Measurements from ENCODE around the gene EFCAB9.
"Not testable (repeated sequence)": the region's sequence is repeated elsewhere in the genome, so short reads cannot be mapped to it uniquely, and the experiment has no call there.

EFCAB9 gene

DNA sequence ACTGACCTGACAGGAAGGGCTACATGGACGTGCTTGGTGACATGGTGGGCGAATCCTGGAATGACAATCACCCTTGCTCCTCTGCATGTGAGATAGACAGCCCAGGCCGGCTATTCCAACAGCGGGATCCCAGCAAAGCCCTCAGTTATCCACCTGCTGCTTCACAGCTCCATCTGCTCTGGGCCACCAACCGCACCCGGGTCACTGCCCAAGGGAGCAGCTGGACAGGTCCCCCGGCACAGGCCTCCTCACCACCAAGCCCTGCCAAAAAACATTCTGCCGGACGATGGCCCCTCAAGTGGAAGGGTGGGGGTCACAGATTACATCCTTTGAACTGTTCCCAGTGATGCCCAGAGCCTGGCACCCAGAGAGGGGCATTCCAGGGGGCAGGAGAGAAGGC is 45.6 kb upstream of the EFCAB9 start:
- TF ChIP-seq, protein P1, sequence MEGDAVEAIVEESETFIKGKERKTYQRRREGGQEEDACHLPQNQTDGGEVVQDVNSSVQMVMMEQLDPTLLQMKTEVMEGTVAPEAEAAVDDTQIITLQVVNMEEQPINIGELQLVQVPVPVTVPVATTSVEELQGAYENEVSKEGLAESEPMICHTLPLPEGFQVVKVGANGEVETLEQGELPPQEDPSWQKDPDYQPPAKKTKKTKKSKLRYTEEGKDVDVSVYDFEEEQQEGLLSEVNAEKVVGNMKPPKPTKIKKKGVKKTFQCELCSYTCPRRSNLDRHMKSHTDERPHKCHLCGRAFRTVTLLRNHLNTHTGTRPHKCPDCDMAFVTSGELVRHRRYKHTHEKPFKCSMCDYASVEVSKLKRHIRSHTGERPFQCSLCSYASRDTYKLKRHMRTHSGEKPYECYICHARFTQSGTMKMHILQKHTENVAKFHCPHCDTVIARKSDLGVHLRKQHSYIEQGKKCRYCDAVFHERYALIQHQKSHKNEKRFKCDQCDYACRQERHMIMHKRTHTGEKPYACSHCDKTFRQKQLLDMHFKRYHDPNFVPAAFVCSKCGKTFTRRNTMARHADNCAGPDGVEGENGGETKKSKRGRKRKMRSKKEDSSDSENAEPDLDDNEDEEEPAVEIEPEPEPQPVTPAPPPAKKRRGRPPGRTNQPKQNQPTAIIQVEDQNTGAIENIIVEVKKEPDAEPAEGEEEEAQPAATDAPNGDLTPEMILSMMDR (IDR thresholded peaks at IDR 0.05; ENCODE audit: control insufficient read depth, insufficient read depth, low read depth, low read length, missing control alignments), result no peak
- H3K4me3 ChIP-seq (ENCODE audit: control insufficient read depth, low read depth, low read length), result no peak overlapping the region
- DNase-seq (ENCODE audit: low read depth), result no peak

DNA sequence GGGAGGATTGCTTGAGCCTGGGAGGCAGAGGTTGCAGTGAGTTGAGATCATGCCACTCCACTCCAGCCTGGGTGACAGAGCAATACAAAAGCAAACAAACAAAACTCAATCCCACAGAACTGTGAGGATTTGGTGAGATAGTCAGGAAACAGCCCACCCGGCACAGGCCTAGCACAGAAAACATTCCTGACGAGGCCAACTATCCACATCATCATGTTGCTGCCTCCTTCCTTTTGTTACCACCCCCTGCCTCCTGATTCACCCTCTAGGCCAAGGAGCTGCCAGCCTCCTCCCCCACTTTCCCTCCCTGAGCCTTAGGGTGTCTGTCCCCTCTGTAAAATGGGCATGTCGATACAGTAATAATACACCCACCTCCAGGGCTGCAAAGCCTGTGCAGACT is 44.9 kb upstream of the EFCAB9 start:
- TF ChIP-seq, protein P1 (IDR thresholded peaks at IDR 0.05; ENCODE audit: control insufficient read depth, insufficient read depth, low read depth, low read length, missing control alignments), result no peak
- DNase-seq (ENCODE audit: low read depth), result peak; percentile 14
- H3K4me3 ChIP-seq (ENCODE audit: control insufficient read depth, low read depth, low read length), result no peak overlapping the region

DNA sequence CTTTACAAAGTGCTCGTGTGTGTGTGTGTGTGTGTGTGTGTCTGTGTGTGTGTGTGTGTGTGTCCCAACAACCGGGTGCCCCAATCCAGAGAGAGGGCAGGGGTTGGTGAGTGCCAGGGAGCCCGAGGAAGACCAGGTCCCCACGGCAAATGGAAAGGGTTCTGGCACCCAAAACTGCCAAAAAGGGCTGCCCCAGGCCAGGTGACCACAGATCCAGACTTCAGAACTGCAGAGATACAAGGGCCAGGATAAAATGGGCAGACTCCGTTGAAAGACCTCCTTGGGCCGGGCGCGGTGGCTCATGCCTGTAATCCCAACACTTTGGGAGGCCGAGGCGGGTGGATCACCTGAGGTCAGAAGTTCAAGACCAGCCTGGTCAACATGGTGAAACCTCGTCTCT is 44.5 kb upstream of the EFCAB9 start:
- not testable (repeated sequence) for H3K4me3 ChIP-seq (ENCODE audit: control insufficient read depth, low read depth, low read length); DNase-seq (ENCODE audit: low read depth)

DNA sequence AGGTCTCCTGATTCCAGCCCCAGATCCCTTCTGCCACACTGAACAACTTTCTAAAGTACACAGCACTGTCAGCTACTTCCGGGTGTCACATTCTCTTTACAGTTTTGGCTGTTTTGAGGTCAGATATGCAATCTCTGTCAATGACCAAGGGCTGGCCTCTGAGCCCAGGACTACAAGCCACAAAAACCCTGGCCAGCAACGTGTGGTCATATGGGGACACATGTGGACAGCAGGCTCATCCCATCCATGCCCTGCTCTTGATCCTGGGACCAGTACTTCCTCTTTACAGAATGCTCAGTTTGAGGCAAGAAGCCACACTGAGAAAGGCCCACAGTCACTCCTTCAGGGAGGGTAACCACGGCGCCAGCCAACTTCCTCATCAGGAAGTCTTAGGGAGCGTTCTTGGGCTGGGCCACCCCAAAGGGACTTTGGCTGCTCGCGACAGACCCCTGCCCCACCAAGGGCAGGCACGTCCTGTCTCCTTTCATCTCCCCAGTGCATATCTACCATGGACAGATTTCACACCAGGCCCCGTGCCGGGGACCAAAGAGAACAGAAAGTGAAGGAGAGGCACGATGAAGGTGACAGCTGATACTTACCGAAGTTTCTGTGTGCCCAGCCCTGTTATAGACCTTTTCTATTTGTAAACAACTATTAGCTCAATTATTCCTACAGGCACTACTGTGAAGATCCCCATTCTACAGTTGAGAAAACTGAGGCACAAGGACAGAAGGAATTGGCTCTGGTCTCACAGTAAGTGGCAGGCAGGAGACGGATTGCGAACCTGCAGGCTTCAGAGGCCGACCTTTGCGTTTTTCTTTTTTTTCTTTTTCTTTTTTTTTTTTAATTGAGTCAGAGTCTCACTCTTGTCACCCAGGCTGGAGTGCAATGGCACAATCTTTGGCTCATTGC is 43.2 kb upstream of the EFCAB9 start:
- TF ChIP-seq, protein P1 (IDR thresholded peaks at IDR 0.05; ENCODE audit: control insufficient read depth, insufficient read depth, low read depth, low read length, missing control alignments), result no peak
- H3K4me3 ChIP-seq (ENCODE audit: control insufficient read depth, low read depth, low read length), result no peak overlapping the region
- no peak for DNase-seq (ENCODE audit: low read depth)

DNA sequence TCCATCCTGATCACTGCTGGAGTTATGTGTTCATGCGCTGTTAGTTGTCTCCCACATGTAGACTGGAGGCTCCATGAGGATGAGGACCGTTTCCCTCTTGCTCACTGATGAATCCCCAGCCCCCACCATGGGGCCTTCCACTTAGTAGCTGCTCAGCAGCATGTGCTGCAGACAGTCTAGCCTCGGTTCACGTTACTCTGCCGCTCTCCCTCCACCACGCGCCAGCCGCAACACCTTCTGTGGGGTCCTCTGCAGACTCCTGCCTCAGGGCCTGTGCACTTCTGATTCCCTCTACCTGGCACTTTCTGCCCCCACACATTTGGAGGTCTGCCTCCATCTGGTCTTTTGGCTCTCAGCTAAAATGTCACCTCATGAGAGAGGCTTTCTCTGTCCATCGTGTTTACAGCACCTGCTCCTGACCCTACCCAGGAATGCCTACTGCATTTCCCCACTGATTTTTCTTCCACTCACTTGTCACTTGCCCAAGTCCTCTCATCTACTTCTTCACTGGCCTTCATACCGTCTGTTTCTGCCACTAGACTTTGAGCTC is 42.2 kb upstream of the EFCAB9 start:
- TF ChIP-seq, protein P1 (IDR thresholded peaks at IDR 0.05; ENCODE audit: control insufficient read depth, insufficient read depth, low read depth, low read length, missing control alignments), result no peak
- no peak for DNase-seq (ENCODE audit: low read depth)
- H3K4me3 ChIP-seq (ENCODE audit: control insufficient read depth, low read depth, low read length), result no peak overlapping the region

DNA sequence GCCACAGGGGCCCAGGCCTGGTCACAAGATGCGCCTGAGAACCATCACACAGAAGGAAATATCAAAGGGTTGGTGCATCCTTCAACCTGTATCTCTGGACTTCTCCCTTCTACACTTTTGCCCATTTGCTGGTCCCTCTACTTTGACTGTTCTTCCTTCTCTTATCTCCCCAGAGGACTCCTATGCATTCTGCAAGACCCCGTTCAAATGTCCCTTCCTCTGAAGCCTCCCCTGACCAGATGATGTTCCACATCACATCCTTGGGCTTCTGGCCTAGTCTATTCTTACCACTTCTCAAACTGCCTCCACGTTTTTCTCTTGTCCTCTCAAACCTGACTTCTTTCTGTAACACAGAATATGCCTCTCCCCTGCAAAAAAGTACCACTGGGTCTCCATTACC is 40.3 kb upstream of the EFCAB9 start:
- H3K4me3 ChIP-seq (ENCODE audit: control insufficient read depth, low read depth, low read length), result no peak overlapping the region
- TF ChIP-seq, protein P1 (IDR thresholded peaks at IDR 0.05; ENCODE audit: control insufficient read depth, insufficient read depth, low read depth, low read length, missing control alignments), result no peak
- DNase-seq (ENCODE audit: low read depth), result no peak

DNA sequence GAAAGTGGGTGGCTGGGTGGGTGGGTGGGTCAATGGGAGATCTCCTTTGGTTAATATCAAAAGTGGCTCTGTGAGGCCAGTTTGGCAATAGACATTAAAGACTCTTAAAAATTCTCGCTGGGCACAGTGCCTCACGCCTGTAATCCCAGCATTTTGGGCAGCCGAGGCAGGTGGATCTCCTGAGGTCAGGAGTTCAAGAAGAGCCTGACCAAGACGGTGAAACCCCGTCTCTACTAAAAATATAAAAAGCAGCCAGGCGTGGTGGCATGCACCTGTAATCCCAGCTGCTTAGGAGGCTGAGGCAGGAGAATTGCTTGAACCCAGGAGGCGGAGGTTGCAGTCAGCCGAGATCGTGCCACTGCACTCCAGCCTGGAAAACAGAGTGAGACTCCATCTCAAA is 38.9 kb upstream of the EFCAB9 start:
- DNase-seq (ENCODE audit: low read depth); H3K4me3 ChIP-seq (ENCODE audit: control insufficient read depth, low read depth, low read length): not testable (repeated sequence)

Measured in AG09309 (cell line).